Bronchus fibroblast of lung (primary cell): Measurements from ENCODE around the gene HNRNPF. TPM values are rescaled to one million over a fixed set of nuclear protein-coding genes. Genes with fewer than 3 reads are reported as not detected.

Experiments used
- total RNA-seq: library from RNA; depleted of rRNA; stranded (reverse); fragments of >200 nt; gene quantifications from 2 replicates; pipeline ENCODE4 v1.2.3, GENCODE V29; 2015

HNRNPF gene, protein sequence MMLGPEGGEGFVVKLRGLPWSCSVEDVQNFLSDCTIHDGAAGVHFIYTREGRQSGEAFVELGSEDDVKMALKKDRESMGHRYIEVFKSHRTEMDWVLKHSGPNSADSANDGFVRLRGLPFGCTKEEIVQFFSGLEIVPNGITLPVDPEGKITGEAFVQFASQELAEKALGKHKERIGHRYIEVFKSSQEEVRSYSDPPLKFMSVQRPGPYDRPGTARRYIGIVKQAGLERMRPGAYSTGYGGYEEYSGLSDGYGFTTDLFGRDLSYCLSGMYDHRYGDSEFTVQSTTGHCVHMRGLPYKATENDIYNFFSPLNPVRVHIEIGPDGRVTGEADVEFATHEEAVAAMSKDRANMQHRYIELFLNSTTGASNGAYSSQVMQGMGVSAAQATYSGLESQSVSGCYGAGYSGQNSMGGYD
- 245 and 266 TPM in 2 replicates for total RNA-seq

GRCh38 chr10:43408710-43409384 is at the start of gene HNRNPF:
HNRNPF (minus strand) TSS chr10:43409186; CDS start chr10:43387884, 21,302 bp downstream.

DNA sequence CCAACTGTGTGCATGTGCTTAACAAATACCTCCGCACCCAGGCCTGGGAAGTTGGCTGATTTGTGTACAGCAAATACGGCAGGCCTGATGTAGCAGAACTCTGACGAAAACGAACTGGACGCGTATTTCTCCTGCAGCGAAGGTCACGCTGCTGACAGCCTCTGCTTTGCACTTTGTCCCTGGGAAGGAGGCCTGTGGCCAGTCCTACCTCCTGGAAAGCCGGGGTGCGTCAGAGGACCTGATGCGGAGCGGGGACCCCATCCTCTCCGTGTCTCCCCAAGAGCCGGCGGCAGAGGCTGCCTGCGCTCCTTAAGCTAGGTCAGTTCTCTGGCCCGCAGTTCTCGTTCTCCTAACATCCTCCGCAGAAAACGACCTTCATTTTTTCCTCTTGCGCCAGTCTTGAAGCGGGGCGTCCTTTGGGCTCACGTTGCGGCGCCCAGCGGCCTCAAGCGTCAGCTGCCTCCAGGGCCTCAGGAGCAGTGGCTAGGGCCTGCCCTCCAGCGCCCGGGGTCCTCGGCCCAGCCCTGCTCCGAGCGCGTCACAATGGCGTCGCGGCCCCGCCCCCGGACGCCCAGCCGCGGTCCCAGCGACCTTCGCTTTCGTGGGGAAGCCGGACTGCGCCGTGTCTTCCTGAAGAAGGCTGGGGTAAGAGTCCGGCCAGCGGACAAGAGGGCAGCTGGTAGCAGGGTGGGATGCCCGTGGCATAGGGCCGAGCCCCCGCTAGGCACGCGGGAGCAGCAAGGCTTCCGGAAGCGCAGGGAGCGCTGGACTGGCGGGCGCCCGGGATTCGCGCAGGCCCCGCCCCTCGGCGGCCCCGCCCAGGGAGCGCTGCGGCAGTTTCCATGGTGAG is 27.5 kb upstream of the HNRNPF start, which contains the start of gene ZNF487:
Gene ZNF487, plus strand, starts transcription at position 821 of the 850 bp plus-strand sequence. CDS start 38,703 bp downstream, outside the sequence.

GRCh38 chr10:43371418-43371817 is 37.6 kb downstream of the HNRNPF start, which contains the start of gene FXYD4:
FXYD4 (plus strand) TSS chr10:43371636; CDS start chr10:43373747, 2,111 bp downstream.

Other genes starting within 250 kb of the HNRNPF start
- 2.4 and 5.6 TPM in 2 replicates for gene RASGEF1A, start 142.1 kb downstream of the HNRNPF start, total RNA-seq
- gene FXYD4, start 37.5 kb downstream of the HNRNPF start, total RNA-seq: not detected in 2 replicates
- 1.9 and 4.2 TPM in 2 replicates for gene ZNF487, start 27.9 kb upstream of the HNRNPF start, total RNA-seq
- gene ZNF239, start 165.4 kb upstream of the HNRNPF start, total RNA-seq: 4.9 and 6.5 TPM in 2 replicates
- gene ZNF485, start 197.3 kb upstream of the HNRNPF start, total RNA-seq: 2.7 and 3.7 TPM in 2 replicates
- gene ZNF32, start 239.7 kb upstream of the HNRNPF start, total RNA-seq: 30.2 and 33.5 TPM in 2 replicates